Upper lobe of left lung (tissue), 4 donors: ENCODE measurements around the gene HOATZ.

Experiments used
- EP300 ChIP-seq, 4 donors: sonication (generic); formaldehyde crosslinking; IDR thresholded peaks; one replicate each; pipeline ENCODE4 v1.5.1; 2017; ENCODE audit warnings: antibody characterized with exemption in 4 of 4, control low read depth in 2 of 4
- POLR2A ChIP-seq, 4 donors: fragments of 450-650 bp; IDR thresholded peaks; one replicate each; pipeline ENCODE4 v1.5.1; 2016 to 2017; ENCODE audit warnings: antibody characterized with exemption in 4 of 4, mild to moderate bottlenecking in 2 of 4
- POLR2AphosphoS5 ChIP-seq, 2 donors: sonication (generic); formaldehyde crosslinking; IDR thresholded peaks; one replicate each; pipeline ENCODE4 v1.5.1; 2017; ENCODE audit warnings: antibody characterized with exemption in 2 of 2
- TF ChIP-seq, protein P1 (sequence below), 6 experiments: fragments of 450-650 bp in 4 of 6; fragments of 200-600 bp in 2 of 6; sonication (generic) in 2 of 6; IDR thresholded peaks; one replicate each; pipeline ENCODE4 v1.5.1; 2016 to 2019; ENCODE audit warnings: antibody characterized with exemption in 6 of 6

DNA sequence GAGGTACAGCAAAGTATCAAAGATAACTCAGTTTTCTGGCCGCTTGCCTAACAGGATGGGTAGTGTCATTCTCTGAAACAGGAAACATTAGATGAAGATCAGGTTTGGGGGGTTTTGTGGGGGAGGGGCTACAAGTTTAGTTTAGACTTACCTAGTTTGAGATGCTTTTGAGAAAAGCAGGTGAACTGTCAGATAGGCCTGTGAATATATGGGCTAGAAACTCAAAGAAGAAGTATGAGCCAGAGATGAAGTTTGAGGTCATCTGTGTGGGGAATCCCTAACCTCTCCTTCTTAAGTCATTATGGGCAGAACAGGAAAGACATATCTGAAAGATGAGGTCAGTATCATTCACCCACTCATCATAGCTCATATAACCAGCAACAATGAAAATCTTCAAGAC is 11.9 kb downstream of the HOATZ start:
- TF ChIP-seq, protein P1, sequence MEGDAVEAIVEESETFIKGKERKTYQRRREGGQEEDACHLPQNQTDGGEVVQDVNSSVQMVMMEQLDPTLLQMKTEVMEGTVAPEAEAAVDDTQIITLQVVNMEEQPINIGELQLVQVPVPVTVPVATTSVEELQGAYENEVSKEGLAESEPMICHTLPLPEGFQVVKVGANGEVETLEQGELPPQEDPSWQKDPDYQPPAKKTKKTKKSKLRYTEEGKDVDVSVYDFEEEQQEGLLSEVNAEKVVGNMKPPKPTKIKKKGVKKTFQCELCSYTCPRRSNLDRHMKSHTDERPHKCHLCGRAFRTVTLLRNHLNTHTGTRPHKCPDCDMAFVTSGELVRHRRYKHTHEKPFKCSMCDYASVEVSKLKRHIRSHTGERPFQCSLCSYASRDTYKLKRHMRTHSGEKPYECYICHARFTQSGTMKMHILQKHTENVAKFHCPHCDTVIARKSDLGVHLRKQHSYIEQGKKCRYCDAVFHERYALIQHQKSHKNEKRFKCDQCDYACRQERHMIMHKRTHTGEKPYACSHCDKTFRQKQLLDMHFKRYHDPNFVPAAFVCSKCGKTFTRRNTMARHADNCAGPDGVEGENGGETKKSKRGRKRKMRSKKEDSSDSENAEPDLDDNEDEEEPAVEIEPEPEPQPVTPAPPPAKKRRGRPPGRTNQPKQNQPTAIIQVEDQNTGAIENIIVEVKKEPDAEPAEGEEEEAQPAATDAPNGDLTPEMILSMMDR (IDR thresholded peaks at IDR 0.05), result no peak
- TF ChIP-seq POLR2A (IDR thresholded peaks at IDR 0.05), result no peak
- no peak for TF ChIP-seq EP300 (IDR thresholded peaks at IDR 0.05)
- TF ChIP-seq POLR2AphosphoS5 (IDR thresholded peaks at IDR 0.05), result no peak
